HEK293 (cell line): ENCODE results near the gene SEC11A.

Source experiments
- CTCF ChIA-PET: fragments of 350-600 bp; formaldehyde crosslinking; extraction: SDS; loops from one replicate; lab custom pipeline; 2021; ENCODE audit warnings: antibody characterized with exemption; lab: Yijun Ruan, JAX
- POLR2A ChIA-PET: fragments of 300-600 bp; formaldehyde crosslinking; extraction: SDS; loops from one replicate; lab custom pipeline; 2020; ENCODE audit warnings: antibody characterized with exemption, inconsistent platforms; lab: Yijun Ruan, JAX
- H3K27ac ChIP-seq: fragments of 200-500 bp; sonication (Bioruptor generic); 2 replicates; pipeline ENCODE4 v1.5.1; 2014; ENCODE audit warnings: low read depth, low read length, control low read depth, inconsistent platforms; ENCODE audit errors: extremely low read depth
- H3K36me3 ChIP-seq, 2 experiments: fragments of 200-500 bp in 1 of 2; sonication (Bioruptor generic) in 1 of 2; 1 replicate in 1 of 2; 2 replicates in 1 of 2; pipeline ENCODE4 v1.5.1; 2014 to 2017; ENCODE audit warnings: inconsistent platforms in 2 of 2, low read length in 2 of 2; ENCODE audit not compliant: control insufficient read depth in 2 of 2, insufficient read depth in 1 of 2
- H3K4me1 ChIP-seq: fragments of 200-500 bp; sonication (Bioruptor generic); 2 replicates; pipeline ENCODE4 v1.5.1; 2014; ENCODE audit warnings: mild to moderate bottlenecking, low read length, inconsistent platforms; ENCODE audit not compliant: control insufficient read depth, insufficient read depth
- H3K4me3 ChIP-seq: 2 replicates; pipeline ENCODE4 v1.5.1; 2011; ENCODE audit warnings: low read depth, mild to moderate bottlenecking, control low read depth, low read length, moderate library complexity
- H3K9me3 ChIP-seq: fragments of 200-500 bp; sonication (Bioruptor generic); 2 replicates; pipeline ENCODE4 v1.5.1; 2014; ENCODE audit warnings: low read depth, low read length, inconsistent platforms; ENCODE audit not compliant: control insufficient read depth, insufficient read depth
- BCL11A ChIP-seq: fragments of 450-650 bp; formaldehyde crosslinking; IDR thresholded peaks from 2 replicates; pipeline ENCODE4 v1.5.1; 2016; ENCODE audit warnings: low read depth, missing biosample characterization, missing genetic modification characterization
- HOXA7 ChIP-seq: sonication (generic); formaldehyde crosslinking; IDR thresholded peaks from 2 replicates; pipeline ENCODE4 v1.8.1; 2022; ENCODE audit warnings: missing genetic modification reagents, borderline replicate concordance
- KLF8 ChIP-seq: fragments of 450-650 bp; formaldehyde crosslinking; IDR thresholded peaks from 2 replicates; pipeline ENCODE4 v1.5.1; 2016; ENCODE audit warnings: missing biosample characterization, missing genetic modification characterization
- MZF1 ChIP-seq: fragments of 450-650 bp; formaldehyde crosslinking; IDR thresholded peaks from 2 replicates; pipeline ENCODE4 v1.5.1; 2017; ENCODE audit warnings: missing biosample characterization, missing genetic modification characterization, borderline replicate concordance
- ZFHX2 ChIP-seq: fragments of 450-650 bp; formaldehyde crosslinking; conservative IDR thresholded peaks from 2 replicates; pipeline ENCODE4 v1.5.1; 2016; ENCODE audit warnings: missing biosample characterization, missing genetic modification characterization
- ZFP3 ChIP-seq: fragments of 450-650 bp; formaldehyde crosslinking; IDR thresholded peaks from 2 replicates; pipeline ENCODE4 v1.5.1; 2016; ENCODE audit warnings: low read depth, missing biosample characterization, missing genetic modification characterization
- ZFP69B ChIP-seq: fragments of 450-650 bp; formaldehyde crosslinking; IDR thresholded peaks from 2 replicates; pipeline ENCODE4 v1.5.1; 2016; ENCODE audit warnings: missing biosample characterization, missing genetic modification characterization
- ZNF112 ChIP-seq: fragments of 450-650 bp; formaldehyde crosslinking; IDR thresholded peaks from 2 replicates; pipeline ENCODE4 v1.5.0; 2017; ENCODE audit warnings: missing biosample characterization, missing genetic modification characterization
- ZNF121 ChIP-seq: fragments of 450-650 bp; formaldehyde crosslinking; IDR thresholded peaks from 2 replicates; pipeline ENCODE4 v1.5.1; 2016; ENCODE audit warnings: missing biosample characterization, missing genetic modification characterization
- ZNF138 ChIP-seq: fragments of 450-650 bp; formaldehyde crosslinking; IDR thresholded peaks from 2 replicates; pipeline ENCODE4 v1.5.1; 2016; ENCODE audit warnings: missing biosample characterization, missing genetic modification characterization, borderline replicate concordance
- ZNF16 ChIP-seq: fragments of 450-650 bp; formaldehyde crosslinking; IDR thresholded peaks from 2 replicates; pipeline ENCODE4 v1.5.1; 2016; ENCODE audit warnings: low read depth, missing biosample characterization, missing genetic modification characterization
- ZNF169 ChIP-seq: fragments of 450-650 bp; formaldehyde crosslinking; IDR thresholded peaks from 2 replicates; pipeline ENCODE4 v1.5.1; 2016; ENCODE audit warnings: missing biosample characterization, missing genetic modification characterization
- ZNF174 ChIP-seq: fragments of 450-650 bp; formaldehyde crosslinking; IDR thresholded peaks from 2 replicates; pipeline ENCODE4 v1.5.0; 2017; ENCODE audit warnings: missing biosample characterization, mild to moderate bottlenecking, missing genetic modification characterization
- ZNF2 ChIP-seq: fragments of 450-650 bp; formaldehyde crosslinking; IDR thresholded peaks from 2 replicates; pipeline ENCODE4 v1.5.1; 2016; ENCODE audit warnings: missing biosample characterization, missing genetic modification characterization
- ZNF221 ChIP-seq: fragments of 450-650 bp; formaldehyde crosslinking; IDR thresholded peaks from 2 replicates; pipeline ENCODE4 v1.5.1; 2017; ENCODE audit warnings: missing biosample characterization, missing genetic modification characterization, borderline replicate concordance
- ZNF223 ChIP-seq: fragments of 450-650 bp; formaldehyde crosslinking; IDR thresholded peaks from 2 replicates; pipeline ENCODE4 v1.5.1; 2016; ENCODE audit warnings: missing biosample characterization, missing genetic modification characterization
- ZNF23 ChIP-seq: fragments of 450-650 bp; formaldehyde crosslinking; IDR thresholded peaks from 2 replicates; pipeline ENCODE4 v1.5.1; 2016; ENCODE audit warnings: missing biosample characterization, missing genetic modification characterization, borderline replicate concordance
- ZNF248 ChIP-seq: fragments of 450-650 bp; formaldehyde crosslinking; IDR thresholded peaks from 2 replicates; pipeline ENCODE4 v1.5.1; 2017; ENCODE audit warnings: missing biosample characterization, missing genetic modification characterization
- ZNF266 ChIP-seq: fragments of 450-650 bp; formaldehyde crosslinking; IDR thresholded peaks from 2 replicates; pipeline ENCODE4 v1.5.1; 2016; ENCODE audit warnings: missing biosample characterization, missing genetic modification characterization, low read depth
- ZNF311 ChIP-seq: fragments of 450-650 bp; formaldehyde crosslinking; IDR thresholded peaks from 2 replicates; pipeline ENCODE4 v1.5.1; 2017; ENCODE audit warnings: missing biosample characterization, missing genetic modification characterization, borderline replicate concordance
- ZNF37A ChIP-seq: fragments of 450-650 bp; IDR thresholded peaks from 2 replicates; pipeline ENCODE4 v1.5.1; 2018; ENCODE audit warnings: missing biosample characterization, missing genetic modification characterization
- ZNF394 ChIP-seq: fragments of 450-650 bp; formaldehyde crosslinking; IDR thresholded peaks from 2 replicates; pipeline ENCODE4 v1.5.1; 2016; ENCODE audit warnings: missing biosample characterization, missing genetic modification characterization, mild to moderate bottlenecking, moderate library complexity, borderline replicate concordance
- ZNF555 ChIP-seq: fragments of 450-650 bp; formaldehyde crosslinking; conservative IDR thresholded peaks from 2 replicates; pipeline ENCODE4 v1.5.1; 2017; ENCODE audit warnings: missing biosample characterization, mild to moderate bottlenecking, missing genetic modification characterization, inconsistent platforms
- ZNF596 ChIP-seq: fragments of 450-650 bp; IDR thresholded peaks from 2 replicates; pipeline ENCODE4 v1.5.0; 2018; ENCODE audit warnings: missing biosample characterization, mild to moderate bottlenecking, missing genetic modification characterization, moderate library complexity
- ZNF621 ChIP-seq: fragments of 450-650 bp; formaldehyde crosslinking; IDR thresholded peaks from 2 replicates; pipeline ENCODE4 v1.5.1; 2017; ENCODE audit warnings: missing biosample characterization, missing genetic modification characterization
- ZNF776 ChIP-seq: fragments of 450-650 bp; formaldehyde crosslinking; IDR thresholded peaks from 2 replicates; pipeline ENCODE4 v1.5.0; 2017; ENCODE audit warnings: missing biosample characterization, missing genetic modification characterization, borderline replicate concordance
- TF ChIP-seq, protein P1 (sequence below): fragments of 450-650 bp; formaldehyde crosslinking; IDR thresholded peaks from 2 replicates; pipeline ENCODE4 v1.5.1; 2017; ENCODE audit warnings: missing biosample characterization, missing genetic modification characterization
- TF ChIP-seq, protein P2 (sequence below): fragments of 450-650 bp; formaldehyde crosslinking; IDR thresholded peaks from 2 replicates; pipeline ENCODE4 v1.5.1; 2016; ENCODE audit warnings: missing biosample characterization, missing genetic modification characterization, borderline replicate concordance
- TF ChIP-seq, protein P3 (sequence below): fragments of 450-650 bp; formaldehyde crosslinking; IDR thresholded peaks from 2 replicates; pipeline ENCODE4; 2016; ENCODE audit warnings: missing biosample characterization, missing genetic modification characterization

Gene SEC11A

DNA sequence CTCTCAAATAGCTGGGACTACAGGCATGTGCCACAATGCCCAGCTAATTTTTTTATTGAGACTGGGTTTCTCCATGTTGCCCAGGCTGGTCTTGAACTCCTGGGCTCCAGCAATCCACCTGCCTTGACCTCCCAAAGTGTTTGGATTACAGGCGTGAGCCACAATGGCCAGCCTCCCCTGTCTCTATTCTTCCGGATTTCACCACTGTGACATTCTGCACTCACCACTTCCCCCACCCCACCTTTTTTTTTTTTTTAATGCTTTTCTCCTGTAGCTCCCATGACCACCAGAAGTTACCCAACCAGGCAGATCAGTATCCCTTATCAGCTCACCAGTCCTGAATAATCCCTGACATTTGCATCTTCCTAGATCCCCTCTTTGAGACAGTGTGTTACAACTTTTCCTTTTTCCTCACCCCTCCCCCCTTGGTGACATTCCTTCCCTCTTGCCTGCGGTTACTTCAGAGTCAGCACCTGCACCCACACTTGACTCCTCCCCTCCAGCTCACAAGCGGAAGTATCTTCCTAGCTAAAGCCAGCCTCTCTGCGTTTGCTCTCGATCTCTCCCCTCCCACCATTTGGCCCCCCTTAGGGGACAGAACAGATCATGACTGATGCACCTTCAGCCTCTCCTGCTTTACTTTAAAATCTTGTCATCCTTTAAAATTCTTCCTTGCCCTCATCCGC, 19.0 kb upstream of the SEC11A start:
- H3K4me1 ChIP-seq = no peaks in the 10 kb centered on the region
- no peaks in the 10 kb centered on the region for H3K9me3 ChIP-seq
- POLR2A ChIA-PET = interaction anchor here (0.6 to 5.6 kb wide), 8 partner anchors 11 to 104 kb away, joined by 3 to 64 read pairs (median 4); partner anchors contain the start of genes SEC11A and WDR73
- CTCF ChIA-PET = interaction anchor here (0.6 to 1.4 kb wide), 7 partner anchors 18 to 584 kb away, joined by 3 to 6 read pairs (median 3); no protein-coding TSS in a partner anchor
- H3K36me3 ChIP-seq = no peaks in the 10 kb centered on the region; a peak in 1 of 3 replicates
- peak overlapping the region; percentile 12 for H3K4me3 ChIP-seq
- peak overlapping the region; percentile 33; the same call in 1 of the 2 replicates for H3K27ac ChIP-seq
- no peak for TF ChIP-seq ZNF248 (tag by site-specific recombination)
- TF ChIP-seq, protein P1, sequence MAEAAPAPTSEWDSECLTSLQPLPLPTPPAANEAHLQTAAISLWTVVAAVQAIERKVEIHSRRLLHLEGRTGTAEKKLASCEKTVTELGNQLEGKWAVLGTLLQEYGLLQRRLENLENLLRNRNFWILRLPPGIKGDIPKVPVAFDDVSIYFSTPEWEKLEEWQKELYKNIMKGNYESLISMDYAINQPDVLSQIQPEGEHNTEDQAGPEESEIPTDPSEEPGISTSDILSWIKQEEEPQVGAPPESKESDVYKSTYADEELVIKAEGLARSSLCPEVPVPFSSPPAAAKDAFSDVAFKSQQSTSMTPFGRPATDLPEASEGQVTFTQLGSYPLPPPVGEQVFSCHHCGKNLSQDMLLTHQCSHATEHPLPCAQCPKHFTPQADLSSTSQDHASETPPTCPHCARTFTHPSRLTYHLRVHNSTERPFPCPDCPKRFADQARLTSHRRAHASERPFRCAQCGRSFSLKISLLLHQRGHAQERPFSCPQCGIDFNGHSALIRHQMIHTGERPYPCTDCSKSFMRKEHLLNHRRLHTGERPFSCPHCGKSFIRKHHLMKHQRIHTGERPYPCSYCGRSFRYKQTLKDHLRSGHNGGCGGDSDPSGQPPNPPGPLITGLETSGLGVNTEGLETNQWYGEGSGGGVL (tag by site-specific recombination) = peak; percentile 62
- TF ChIP-seq ZNF112 (tag by site-specific recombination) = no peak
- no peak for TF ChIP-seq ZNF555 (tag by site-specific recombination)
- TF ChIP-seq ZNF776 (tag by site-specific recombination) = no peak
- TF ChIP-seq ZFP69B (tag by site-specific recombination) = peak; percentile 59; the same call in 1 of the 2 replicates
- TF ChIP-seq ZNF121 (tag by site-specific recombination) = no peak
- TF ChIP-seq ZNF23 (tag by site-specific recombination) = no peak
- TF ChIP-seq ZNF394 = no peak
- TF ChIP-seq ZNF223 (tag by site-specific recombination) = no peak
- no peak for TF ChIP-seq ZNF266 (tag by site-specific recombination)
- no peak for TF ChIP-seq HOXA7
- TF ChIP-seq, protein P2, sequence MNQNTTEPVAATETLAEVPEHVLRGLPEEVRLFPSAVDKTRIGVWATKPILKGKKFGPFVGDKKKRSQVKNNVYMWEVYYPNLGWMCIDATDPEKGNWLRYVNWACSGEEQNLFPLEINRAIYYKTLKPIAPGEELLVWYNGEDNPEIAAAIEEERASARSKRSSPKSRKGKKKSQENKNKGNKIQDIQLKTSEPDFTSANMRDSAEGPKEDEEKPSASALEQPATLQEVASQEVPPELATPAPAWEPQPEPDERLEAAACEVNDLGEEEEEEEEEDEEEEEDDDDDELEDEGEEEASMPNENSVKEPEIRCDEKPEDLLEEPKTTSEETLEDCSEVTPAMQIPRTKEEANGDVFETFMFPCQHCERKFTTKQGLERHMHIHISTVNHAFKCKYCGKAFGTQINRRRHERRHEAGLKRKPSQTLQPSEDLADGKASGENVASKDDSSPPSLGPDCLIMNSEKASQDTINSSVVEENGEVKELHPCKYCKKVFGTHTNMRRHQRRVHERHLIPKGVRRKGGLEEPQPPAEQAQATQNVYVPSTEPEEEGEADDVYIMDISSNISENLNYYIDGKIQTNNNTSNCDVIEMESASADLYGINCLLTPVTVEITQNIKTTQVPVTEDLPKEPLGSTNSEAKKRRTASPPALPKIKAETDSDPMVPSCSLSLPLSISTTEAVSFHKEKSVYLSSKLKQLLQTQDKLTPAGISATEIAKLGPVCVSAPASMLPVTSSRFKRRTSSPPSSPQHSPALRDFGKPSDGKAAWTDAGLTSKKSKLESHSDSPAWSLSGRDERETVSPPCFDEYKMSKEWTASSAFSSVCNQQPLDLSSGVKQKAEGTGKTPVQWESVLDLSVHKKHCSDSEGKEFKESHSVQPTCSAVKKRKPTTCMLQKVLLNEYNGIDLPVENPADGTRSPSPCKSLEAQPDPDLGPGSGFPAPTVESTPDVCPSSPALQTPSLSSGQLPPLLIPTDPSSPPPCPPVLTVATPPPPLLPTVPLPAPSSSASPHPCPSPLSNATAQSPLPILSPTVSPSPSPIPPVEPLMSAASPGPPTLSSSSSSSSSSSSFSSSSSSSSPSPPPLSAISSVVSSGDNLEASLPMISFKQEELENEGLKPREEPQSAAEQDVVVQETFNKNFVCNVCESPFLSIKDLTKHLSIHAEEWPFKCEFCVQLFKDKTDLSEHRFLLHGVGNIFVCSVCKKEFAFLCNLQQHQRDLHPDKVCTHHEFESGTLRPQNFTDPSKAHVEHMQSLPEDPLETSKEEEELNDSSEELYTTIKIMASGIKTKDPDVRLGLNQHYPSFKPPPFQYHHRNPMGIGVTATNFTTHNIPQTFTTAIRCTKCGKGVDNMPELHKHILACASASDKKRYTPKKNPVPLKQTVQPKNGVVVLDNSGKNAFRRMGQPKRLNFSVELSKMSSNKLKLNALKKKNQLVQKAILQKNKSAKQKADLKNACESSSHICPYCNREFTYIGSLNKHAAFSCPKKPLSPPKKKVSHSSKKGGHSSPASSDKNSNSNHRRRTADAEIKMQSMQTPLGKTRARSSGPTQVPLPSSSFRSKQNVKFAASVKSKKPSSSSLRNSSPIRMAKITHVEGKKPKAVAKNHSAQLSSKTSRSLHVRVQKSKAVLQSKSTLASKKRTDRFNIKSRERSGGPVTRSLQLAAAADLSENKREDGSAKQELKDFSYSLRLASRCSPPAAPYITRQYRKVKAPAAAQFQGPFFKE (tag by site-specific recombination) = no peak
- peak; percentile 92 for TF ChIP-seq MZF1
- no peak for TF ChIP-seq ZNF621 (tag by site-specific recombination)
- no peak for TF ChIP-seq ZNF169 (tag by site-specific recombination)
- TF ChIP-seq ZNF174 (tag by site-specific recombination) = no peak
- TF ChIP-seq, protein P3, sequence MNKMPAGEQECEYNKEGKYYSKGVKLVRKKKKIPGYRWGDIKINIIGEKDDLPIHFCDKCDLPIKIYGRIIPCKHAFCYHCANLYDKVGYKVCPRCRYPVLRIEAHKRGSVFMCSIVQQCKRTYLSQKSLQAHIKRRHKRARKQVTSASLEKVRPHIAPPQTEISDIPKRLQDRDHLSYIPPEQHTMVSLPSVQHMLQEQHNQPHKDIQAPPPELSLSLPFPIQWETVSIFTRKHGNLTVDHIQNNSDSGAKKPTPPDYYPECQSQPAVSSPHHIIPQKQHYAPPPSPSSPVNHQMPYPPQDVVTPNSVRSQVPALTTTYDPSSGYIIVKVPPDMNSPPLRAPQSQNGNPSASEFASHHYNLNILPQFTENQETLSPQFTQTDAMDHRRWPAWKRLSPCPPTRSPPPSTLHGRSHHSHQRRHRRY (tag by site-specific recombination) = no peak
- 0 out of 2 replicates have a peak, but pooled peaks have one; percentile 3 for TF ChIP-seq BCL11A (tag by site-specific recombination)
- TF ChIP-seq ZNF221 (tag by site-specific recombination) = no peak
- TF ChIP-seq ZFP3 (tag by site-specific recombination) = no peak
- TF ChIP-seq ZNF311 (tag by site-specific recombination) = no peak
- no peak for TF ChIP-seq ZNF138 (tag by site-specific recombination)
- TF ChIP-seq ZNF37A (tag by site-specific recombination) = no peak
- no peak for TF ChIP-seq ZNF16
- TF ChIP-seq ZNF2 = peak; percentile 50; the same call in 1 of the 2 replicates
- peak; percentile 71 for TF ChIP-seq KLF8 (tag by site-specific recombination)
- TF ChIP-seq ZFHX2 (tag by site-specific recombination) = peak; percentile 77
- TF ChIP-seq ZNF596 = no peak
